ENCODE results near the gene SECTM1. TPM values are rescaled to one million over a fixed set of nuclear protein-coding genes. Genes with fewer than 3 reads are reported as not detected.
A peak's percentile ranks its signal among the peaks of the same experiment; 100 is the strongest.

The SECTM1 gene
- polyA plus RNA-seq, 2 of the 4 experiments (the other 2 are of a cell fraction): 0.22 to 2.0 TPM

DNA sequence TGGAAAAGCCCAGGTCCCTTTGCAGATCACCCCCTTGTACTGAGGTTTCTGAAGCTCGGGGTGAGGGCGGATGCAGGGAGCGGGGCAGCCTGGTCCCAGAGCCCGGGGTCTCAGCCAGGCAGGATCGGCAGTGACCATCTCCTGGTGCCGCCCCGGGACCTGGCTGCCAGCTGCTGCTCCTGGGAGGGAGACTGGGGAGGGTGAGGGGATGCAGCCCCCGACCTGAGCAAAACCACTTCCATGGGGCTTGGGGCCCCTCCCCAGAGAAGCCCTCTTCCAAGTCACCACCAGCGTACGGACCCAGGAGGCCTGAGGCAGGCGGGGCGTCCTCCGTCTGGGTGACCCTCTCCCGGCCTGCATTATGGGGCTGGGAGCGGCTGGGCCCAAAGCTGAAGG lies 31.0 kb downstream of the SECTM1 start:
- Histone ChIP-seq H3K27ac (peak overlapping the region; percentile 31 to 96; a peak in 4 of 6 replicates), H3K9me3 (no peaks in the 10 kb centered on the region), H3K4me3 (no peak overlapping the region), H3K4me1 (peaks cover 40% of the 10 kb centered on the region), H3K4me2 (no peak overlapping the region; the same call in 2 of the 3 replicates)
- CTCF ChIA-PET: interaction anchor here (1.0 to 21.2 kb wide), 14 partner anchors 9 to 112 kb away, joined by 3 to 343 read pairs (median 20); partner anchors contain the start of genes CD7 and SECTM1
- POLR2A ChIA-PET: interaction anchor here (2.2 kb wide), 1 partner anchor 10 kb away, joined by 9 read pairs; no protein-coding TSS in a partner anchor
- FAIRE-seq (no peak), DNase-seq (ENCODE audit: low read depth in 1 of 2, low spot score in 1 of 2) (no peak), ATAC-seq (no peak)
- TF ChIP-seq CTCF (IDR thresholded peaks at IDR 0.05) (no peak), FOSB (CRISPR knock-in tag; IDR thresholded peaks at IDR 0.05) (no peak), ZFP36 (IDR thresholded peaks at IDR 0.05; ENCODE audit: borderline replicate concordance, partially characterized antibody) (no peak), HDAC2 (IDR thresholded peaks at IDR 0.05) (no peak), HOXA7 (CRISPR knock-in tag; IDR thresholded peaks at IDR 0.05) (no peak), ESRRA (IDR thresholded peaks at IDR 0.05; ENCODE audit: borderline replicate concordance, low read length) (no peak)
- TF ChIP-seq, protein P1, sequence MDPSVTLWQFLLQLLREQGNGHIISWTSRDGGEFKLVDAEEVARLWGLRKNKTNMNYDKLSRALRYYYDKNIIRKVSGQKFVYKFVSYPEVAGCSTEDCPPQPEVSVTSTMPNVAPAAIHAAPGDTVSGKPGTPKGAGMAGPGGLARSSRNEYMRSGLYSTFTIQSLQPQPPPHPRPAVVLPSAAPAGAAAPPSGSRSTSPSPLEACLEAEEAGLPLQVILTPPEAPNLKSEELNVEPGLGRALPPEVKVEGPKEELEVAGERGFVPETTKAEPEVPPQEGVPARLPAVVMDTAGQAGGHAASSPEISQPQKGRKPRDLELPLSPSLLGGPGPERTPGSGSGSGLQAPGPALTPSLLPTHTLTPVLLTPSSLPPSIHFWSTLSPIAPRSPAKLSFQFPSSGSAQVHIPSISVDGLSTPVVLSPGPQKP (IDR thresholded peaks at IDR 0.05; ENCODE audit: low read depth, low read length): no peak
- 92% methylated on average over 15 of the region's 15 CpGs for WGBS (ENCODE audit: missing lambda C conversion rate)

- H3K27ac ChIP-seq: peak overlapping the region; percentile 96 to 98; a peak in 5 of 6 replicates
- H3K4me1 ChIP-seq: peaks cover 42% of the 10 kb centered on the region
- ChIA-PET POLR2A (interaction anchor here (1.3 to 2.2 kb wide), 2 partner anchors 9 to 10 kb away, joined by 9 to 13 read pairs; no protein-coding TSS in a partner anchor), CTCF (interaction anchor here (1.1 to 21.2 kb wide), 23 partner anchors 9 to 113 kb away, joined by 4 to 343 read pairs (median 12); partner anchors contain the start of genes CD7, CSNK1D and SECTM1)
- FAIRE-seq: no peak
- no peak for DNase-seq (ENCODE audit: low read depth in 1 of 2, low spot score in 1 of 2)
- TF ChIP-seq SREBF2 (IDR thresholded peaks at IDR 0.05): no peak
- TF ChIP-seq CEBPB (IDR thresholded peaks at IDR 0.05): no peak
- no peak for TF ChIP-seq HOXB13 (CRISPR knock-in tag; IDR thresholded peaks at IDR 0.05; ENCODE audit: low read depth)
- TF ChIP-seq NR3C1 (IDR thresholded peaks at IDR 0.05): no peak
- TF ChIP-seq ZFP36 (IDR thresholded peaks at IDR 0.05; ENCODE audit: borderline replicate concordance, partially characterized antibody): no peak
- no peak for TF ChIP-seq RARB (CRISPR knock-in tag; IDR thresholded peaks at IDR 0.05)
- no peak for TF ChIP-seq CHD4 (IDR thresholded peaks at IDR 0.05; ENCODE audit: borderline replicate concordance)
- TF ChIP-seq PBX3 (IDR thresholded peaks at IDR 0.05): no peak
- TF ChIP-seq FOSB (CRISPR knock-in tag; IDR thresholded peaks at IDR 0.05): no peak
- no peak for TF ChIP-seq ATOH8 (CRISPR knock-in tag; IDR thresholded peaks at IDR 0.05; ENCODE audit: low read depth)
- H3K4me2 ChIP-seq: no peak overlapping the region
- 80% methylated on average over 19 of the region's 23 CpGs for WGBS (ENCODE audit: missing lambda C conversion rate)
- H3K4me3 ChIP-seq: no peak overlapping the region
- ATAC-seq: no peak
- no peaks in the 10 kb centered on the region for H3K9me3 ChIP-seq
These were observed 31.5 kb downstream of the SECTM1 start for GRCh38 chr17:82301916-82302567.

DNA sequence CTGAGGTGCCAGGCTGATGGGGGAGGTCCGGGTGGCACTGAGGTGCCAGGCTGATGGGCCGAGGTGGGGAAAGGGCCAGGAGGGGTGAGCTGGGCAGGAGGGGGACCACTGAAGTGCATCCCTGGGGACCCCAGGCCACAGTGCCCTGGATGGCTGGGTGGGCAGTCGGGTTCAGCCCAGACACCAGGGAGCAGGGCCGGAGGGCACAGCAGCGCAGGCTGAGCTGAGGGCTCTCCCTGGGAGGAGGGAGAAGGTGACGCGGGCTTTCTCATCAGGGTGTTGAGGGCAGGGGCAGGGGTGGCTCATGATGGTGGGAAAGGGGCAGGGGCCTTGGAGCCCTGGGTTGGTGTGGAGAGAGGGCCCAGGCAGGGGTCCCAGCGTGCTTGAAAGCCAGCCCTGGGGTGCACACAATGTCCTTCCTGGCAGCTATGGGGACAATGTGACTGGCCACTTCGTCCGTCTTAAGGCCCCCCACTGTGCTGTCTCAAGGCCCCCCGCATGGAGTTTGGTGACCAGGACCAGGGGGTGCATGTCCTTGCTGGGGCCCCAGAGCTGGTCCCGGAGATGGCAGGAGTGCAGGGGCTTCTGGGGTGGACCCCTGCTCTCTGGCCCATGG lies 32.2 kb downstream of the SECTM1 start:
- Histone ChIP-seq H3K9me3 (no peaks in the 10 kb centered on the region), H3K4me1 (peaks cover 48% of the 10 kb centered on the region), H3K4me2 (peak overlapping the region; percentile 34; the same call in 2 of the 3 replicates), H3K4me3 (no peak overlapping the region), H3K27ac (peak overlapping the region; percentile 96 to 98)
- no peak for DNase-seq (ENCODE audit: low read depth in 1 of 2, low spot score in 1 of 2)
- ATAC-seq: no peak
- ChIA-PET CTCF (interaction anchor here (0.8 to 21.2 kb wide), 33 partner anchors 9 to 121 kb away, joined by 3 to 343 read pairs (median 8); partner anchors contain the start of genes CD7, CSNK1D and SECTM1), POLR2A (interaction anchor here (1.3 kb wide), 1 partner anchor 9 kb away, joined by 13 read pairs; no protein-coding TSS in a partner anchor)
- FAIRE-seq: no peak
- WGBS (ENCODE audit: missing lambda C conversion rate): 75% methylated on average over 12 of the region's 12 CpGs
- TF ChIP-seq POLR2AphosphoS2 (conservative IDR thresholded peaks at IDR 0.05; ENCODE audit: low read length): no peak
- TF ChIP-seq MAX (IDR thresholded peaks at IDR 0.05): no peak
- no peak for TF ChIP-seq E2F6 (IDR thresholded peaks at IDR 0.05; ENCODE audit: borderline replicate concordance, low read depth)
- no peak for TF ChIP-seq HOXB13 (CRISPR knock-in tag; IDR thresholded peaks at IDR 0.05; ENCODE audit: low read depth)
- TF ChIP-seq, protein P2, sequence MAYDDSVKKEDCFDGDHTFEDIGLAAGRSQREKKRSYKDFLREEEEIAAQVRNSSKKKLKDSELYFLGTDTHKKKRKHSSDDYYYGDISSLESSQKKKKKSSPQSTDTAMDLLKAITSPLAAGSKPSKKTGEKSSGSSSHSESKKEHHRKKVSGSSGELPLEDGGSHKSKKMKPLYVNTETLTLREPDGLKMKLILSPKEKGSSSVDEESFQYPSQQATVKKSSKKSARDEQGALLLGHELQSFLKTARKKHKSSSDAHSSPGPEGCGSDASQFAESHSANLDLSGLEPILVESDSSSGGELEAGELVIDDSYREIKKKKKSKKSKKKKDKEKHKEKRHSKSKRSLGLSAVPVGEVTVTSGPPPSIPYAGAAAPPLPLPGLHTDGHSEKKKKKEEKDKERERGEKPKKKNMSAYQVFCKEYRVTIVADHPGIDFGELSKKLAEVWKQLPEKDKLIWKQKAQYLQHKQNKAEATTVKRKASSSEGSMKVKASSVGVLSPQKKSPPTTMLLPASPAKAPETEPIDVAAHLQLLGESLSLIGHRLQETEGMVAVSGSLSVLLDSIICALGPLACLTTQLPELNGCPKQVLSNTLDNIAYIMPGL (CRISPR knock-in tag; IDR thresholded peaks at IDR 0.05; ENCODE audit: borderline replicate concordance): no peak
- TF ChIP-seq JUN (IDR thresholded peaks at IDR 0.05): no peak
- TF ChIP-seq CHD4 (IDR thresholded peaks at IDR 0.05; ENCODE audit: borderline replicate concordance): no peak
- TF ChIP-seq KDM5A (IDR thresholded peaks at IDR 0.05): no peak
- no peak for TF ChIP-seq RARB (CRISPR knock-in tag; IDR thresholded peaks at IDR 0.05)
- TF ChIP-seq RAD21 (conservative IDR thresholded peaks at IDR 0.05 in 1 of 2, IDR thresholded peaks at IDR 0.05 in 1 of 2): no peak
